WTC11 (cell line): ENCODE measurements around the gene SNX20.

ENCODE experiments used
- CREB1 ChIP-seq: sonication (generic); formaldehyde crosslinking; IDR thresholded peaks from 2 replicates; pipeline ENCODE4 v1.8.0; 2023; ENCODE audit warnings: mild to moderate bottlenecking, missing genetic modification reagents
- CTCF ChIP-seq: fragments of 200-600 bp; IDR thresholded peaks from 2 replicates; pipeline ENCODE4 v1.8.0; 2022; ENCODE audit warnings: antibody characterized with exemption
- IRF2 ChIP-seq: sonication (generic); formaldehyde crosslinking; IDR thresholded peaks from 2 replicates; pipeline ENCODE4 v1.8.0; 2022; ENCODE audit warnings: low read depth, missing genetic modification reagents, borderline replicate concordance
- JUN ChIP-seq: sonication (generic); formaldehyde crosslinking; IDR thresholded peaks from 2 replicates; pipeline ENCODE4 v1.8.0; 2023; ENCODE audit warnings: mild to moderate bottlenecking, missing genetic modification reagents
- NR1H2 ChIP-seq: sonication (generic); formaldehyde crosslinking; IDR thresholded peaks from 2 replicates; pipeline ENCODE4 v1.9.0; 2021; ENCODE audit warnings: mild to moderate bottlenecking, moderate library complexity, missing genetic modification reagents
- PREB ChIP-seq: sonication (generic); formaldehyde crosslinking; IDR thresholded peaks from 2 replicates; pipeline ENCODE4 v1.8.1; 2022; ENCODE audit warnings: mild to moderate bottlenecking, missing genetic modification reagents, moderate library complexity, borderline replicate concordance
- RORB ChIP-seq: fragments of 250-450 bp; sonication (Bioruptor Pico); IDR thresholded peaks from 2 replicates; pipeline ENCODE4 v1.9.0; 2021; ENCODE audit warnings: mild to moderate bottlenecking

GRCh38 chr16:50721549-50722404 is 40.7 kb upstream of the SNX20 start:
- TF ChIP-seq IRF2 (CRISPR knock-in tag) (no peak), CTCF (no peak), JUN (no peak), NR1H2 (CRISPR knock-in tag) (no peak), RORB (no peak), PREB (CRISPR knock-in tag) (no peak), CREB1 (CRISPR knock-in tag) (no peak)
